ENCODE measurements around the gene TMCO4.

TMCO4 gene

GRCh38 chr1:19744886-19745285, 54.8 kb downstream of the TMCO4 start:
- no peak for DNase-seq

- DNase-seq = no peak
Observed at GRCh38 chr1:19744335-19744743, 55.4 kb downstream of the TMCO4 start.

GRCh38 chr1:19743793-19744192, 55.9 kb downstream of the TMCO4 start:
- DNase-seq = no peak

GRCh38 chr1:19743180-19743579, 56.5 kb downstream of the TMCO4 start:
- DNase-seq = no peak

- no peak for DNase-seq
Observed at GRCh38 chr1:19739628-19740027, 60.1 kb downstream of the TMCO4 start.

- DNase-seq = no peak
Observed at GRCh38 chr1:19738669-19739068, 61.0 kb downstream of the TMCO4 start.

GRCh38 chr1:19738076-19738475, 61.6 kb downstream of the TMCO4 start:
- DNase-seq = no peak

GRCh38 chr1:19737104-19737825, 62.5 kb downstream of the TMCO4 start:
- no peak for DNase-seq

- no peak for DNase-seq
Observed at GRCh38 chr1:19735440-19736127, 64.1 kb downstream of the TMCO4 start.

- DNase-seq = no peak
Observed at GRCh38 chr1:19734472-19734999, 65.2 kb downstream of the TMCO4 start.

- no peak for DNase-seq
Observed at GRCh38 chr1:19734056-19734455, 65.7 kb downstream of the TMCO4 start.

GRCh38 chr1:19733615-19734014, 66.1 kb downstream of the TMCO4 start:
- DNase-seq = no peak

- DNase-seq = no peak
Observed at GRCh38 chr1:19731311-19731821, 68.3 kb downstream of the TMCO4 start.

GRCh38 chr1:19730793-19731192, 68.9 kb downstream of the TMCO4 start:
- DNase-seq = no peak

GRCh38 chr1:19730232-19730631, 69.5 kb downstream of the TMCO4 start:
- DNase-seq = no peak

GRCh38 chr1:19728413-19729145, 71.1 kb downstream of the TMCO4 start:
- no peak for DNase-seq

- no peak for DNase-seq
Observed at GRCh38 chr1:19725606-19726005, 74.1 kb downstream of the TMCO4 start.

GRCh38 chr1:19723874-19724273, 75.8 kb downstream of the TMCO4 start:
- DNase-seq = no peak

- no peak for DNase-seq
Observed at GRCh38 chr1:19720973-19721372, 78.7 kb downstream of the TMCO4 start.

GRCh38 chr1:19720174-19720573, 79.5 kb downstream of the TMCO4 start:
- DNase-seq = no peak

- no peak for DNase-seq
Observed at GRCh38 chr1:19717467-19717866, 82.2 kb downstream of the TMCO4 start.

GRCh38 chr1:19715334-19716203, 84.1 kb downstream of the TMCO4 start:
- DNase-seq = peak; percentile 38 to 69 (median 52)

All from activated naive CD4-positive, alpha-beta T cell (primary cell).